TTC549 (cell line): ENCODE data around the gene TMEM45A.
A peak's percentile ranks its signal among the peaks of the same experiment; 100 is the strongest.
"Not testable (repeated sequence)": the region's sequence is repeated elsewhere in the genome, so short reads cannot be mapped to it uniquely, and the experiment has no call there.

ENCODE experiments used
- FAIRE-seq: peaks from 2 replicates; lab custom pipeline; 2012; peaks lifted over from hg19 to GRCh38; lab: Jason Lieb, UNC

The TMEM45A gene

GRCh38 chr3:100492059-100493006, at the start of gene TMEM45A:
Gene TMEM45A (plus strand): TSS chr3:100492619. CDS start chr3:100555212, 62,593 bp downstream.
- no peak for FAIRE-seq

- FAIRE-seq, result no peak
These were observed 48.7 kb upstream of the TMEM45A start for GRCh38 chr3:100443690-100444089.

GRCh38 chr3:100447067-100447466, 45.4 kb upstream of the TMEM45A start:
- not testable (repeated sequence) for FAIRE-seq

- FAIRE-seq, result no peak
These were observed 44.3 kb upstream of the TMEM45A start for GRCh38 chr3:100448079-100448478.

GRCh38 chr3:100449214-100449613, 43.2 kb upstream of the TMEM45A start:
- FAIRE-seq, result no peak

- FAIRE-seq, result no peak
These were observed 37.7 kb upstream of the TMEM45A start for GRCh38 chr3:100454677-100455076.

GRCh38 chr3:100455841-100456550, 36.4 kb upstream of the TMEM45A start:
- FAIRE-seq, result no peak

- FAIRE-seq, result no peak
These were observed 35.7 kb upstream of the TMEM45A start for GRCh38 chr3:100456745-100457144.

GRCh38 chr3:100457811-100458210, 34.6 kb upstream of the TMEM45A start:
- no peak for FAIRE-seq

- no peak for FAIRE-seq
These were observed 33.6 kb upstream of the TMEM45A start for GRCh38 chr3:100458814-100459213.

- peak; percentile 74 for FAIRE-seq
These were observed 29.4 kb upstream of the TMEM45A start for GRCh38 chr3:100463002-100463401.

- FAIRE-seq, result no peak
These were observed 28.7 kb upstream of the TMEM45A start for GRCh38 chr3:100463646-100464155.

GRCh38 chr3:100465892-100466777, 26.3 kb upstream of the TMEM45A start:
- FAIRE-seq, result no peak

GRCh38 chr3:100467133-100467532, 25.3 kb upstream of the TMEM45A start:
- FAIRE-seq, result no peak

GRCh38 chr3:100468676-100469075, 23.7 kb upstream of the TMEM45A start:
- FAIRE-seq, result no peak

GRCh38 chr3:100470951-100471350, 21.5 kb upstream of the TMEM45A start:
- FAIRE-seq, result no peak

GRCh38 chr3:100471444-100471843, 21.0 kb upstream of the TMEM45A start:
- no peak for FAIRE-seq

- FAIRE-seq, result not testable (repeated sequence)
These were observed 14.5 kb upstream of the TMEM45A start for GRCh38 chr3:100477851-100478360.

- FAIRE-seq, result not testable (repeated sequence)
These were observed 13.9 kb upstream of the TMEM45A start for GRCh38 chr3:100478521-100478920.

GRCh38 chr3:100480081-100480480, 12.3 kb upstream of the TMEM45A start:
- FAIRE-seq, result no peak

- FAIRE-seq, result no peak
These were observed 10.2 kb upstream of the TMEM45A start for GRCh38 chr3:100482176-100482575.

GRCh38 chr3:100483529-100483928, 8.9 kb upstream of the TMEM45A start:
- no peak for FAIRE-seq
